GM10266 (cell line): Measurements from ENCODE around the gene INSR.
A peak's percentile ranks its signal among the peaks of the same experiment; 100 is the strongest.

Source experiments
- DNase-seq: peaks from one replicate; pipeline ENCODE4 v3.0.0; 2012; ENCODE audit errors: extremely low spot score
- TF ChIP-seq, protein P1 (sequence below): IDR thresholded peaks from 2 replicates; pipeline ENCODE4 v1.5.1; 2012; ENCODE audit warnings: mild to moderate bottlenecking, low read depth; ENCODE audit not compliant: control insufficient read depth, insufficient read depth; ENCODE audit errors: missing control alignments

The INSR gene

GRCh38 chr19:7293762-7294557 lies at the start of gene INSR:
Gene INSR (minus strand): TSS chr19:7294414. CDS start chr19:7293891, 523 bp downstream.
- DNase-seq: peak; percentile 99
- TF ChIP-seq, protein P1, sequence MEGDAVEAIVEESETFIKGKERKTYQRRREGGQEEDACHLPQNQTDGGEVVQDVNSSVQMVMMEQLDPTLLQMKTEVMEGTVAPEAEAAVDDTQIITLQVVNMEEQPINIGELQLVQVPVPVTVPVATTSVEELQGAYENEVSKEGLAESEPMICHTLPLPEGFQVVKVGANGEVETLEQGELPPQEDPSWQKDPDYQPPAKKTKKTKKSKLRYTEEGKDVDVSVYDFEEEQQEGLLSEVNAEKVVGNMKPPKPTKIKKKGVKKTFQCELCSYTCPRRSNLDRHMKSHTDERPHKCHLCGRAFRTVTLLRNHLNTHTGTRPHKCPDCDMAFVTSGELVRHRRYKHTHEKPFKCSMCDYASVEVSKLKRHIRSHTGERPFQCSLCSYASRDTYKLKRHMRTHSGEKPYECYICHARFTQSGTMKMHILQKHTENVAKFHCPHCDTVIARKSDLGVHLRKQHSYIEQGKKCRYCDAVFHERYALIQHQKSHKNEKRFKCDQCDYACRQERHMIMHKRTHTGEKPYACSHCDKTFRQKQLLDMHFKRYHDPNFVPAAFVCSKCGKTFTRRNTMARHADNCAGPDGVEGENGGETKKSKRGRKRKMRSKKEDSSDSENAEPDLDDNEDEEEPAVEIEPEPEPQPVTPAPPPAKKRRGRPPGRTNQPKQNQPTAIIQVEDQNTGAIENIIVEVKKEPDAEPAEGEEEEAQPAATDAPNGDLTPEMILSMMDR: no peak

GRCh38 chr19:7342143-7342542 lies 47.9 kb upstream of the INSR start:
- no peak for DNase-seq
- TF ChIP-seq, protein P1: no peak

GRCh38 chr19:7340959-7341837 lies 47.0 kb upstream of the INSR start:
- peak; percentile 42 for DNase-seq

DNA sequence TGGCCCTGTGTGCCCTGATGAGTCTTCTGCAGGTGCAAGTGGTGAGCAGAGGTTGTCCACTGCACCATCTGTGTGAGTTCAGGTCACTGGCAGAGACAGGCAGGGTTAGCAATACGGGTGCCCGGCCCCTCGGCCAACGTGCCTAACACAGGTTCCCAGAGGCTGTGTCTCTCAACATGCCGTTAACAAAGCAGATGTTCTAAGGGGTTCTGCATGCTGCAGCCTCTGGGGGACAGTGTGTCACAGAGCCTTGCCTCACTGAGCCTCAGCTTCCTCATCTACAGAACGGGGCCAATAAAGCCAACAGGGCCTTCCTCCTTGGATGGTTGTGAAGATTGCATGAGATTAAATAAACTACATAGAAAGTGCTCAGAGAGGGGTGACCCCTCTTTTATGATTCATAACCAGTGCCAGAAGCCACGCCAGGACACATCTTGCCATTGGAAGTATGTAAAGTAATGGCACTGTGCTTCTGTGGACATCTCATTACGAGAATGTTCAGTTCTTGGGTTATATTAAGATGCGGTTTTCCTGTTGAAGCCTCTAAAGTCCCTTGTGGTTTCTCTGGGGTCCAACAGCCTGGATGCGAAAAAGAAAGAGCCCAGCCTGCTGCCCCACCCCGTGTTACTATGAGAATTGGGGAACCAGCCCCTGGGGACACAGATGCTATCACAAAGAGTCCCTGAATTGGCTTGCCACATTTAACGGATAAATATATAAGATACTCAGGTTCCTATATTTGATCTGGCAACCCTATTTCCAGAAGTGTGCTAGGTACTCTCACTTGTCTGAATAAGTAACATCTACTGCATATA lies 43.4 kb upstream of the INSR start:
- TF ChIP-seq, protein P1: peak; percentile 35
- DNase-seq: peak; percentile 64

More at GRCh38 chr19:7340959-7341837, 47.0 kb upstream of the INSR start:
- TF ChIP-seq, protein P1: peak; percentile 96

GRCh38 chr19:7336321-7336973 lies 42.2 kb upstream of the INSR start:
- TF ChIP-seq, protein P1: no peak
- no peak for DNase-seq
